NCI-H187 treated with DMSO at 0.1 percent for 48 hours (cell line): ENCODE measurements around the gene MLPH.
"Not testable (repeated sequence)": the region's sequence is repeated elsewhere in the genome, so short reads cannot be mapped to it uniquely, and the experiment has no call there.

ENCODE experiments used
- DNase-seq: peaks from one replicate; lab custom pipeline; 2025; lab: John Stamatoyannopoulos, UW

The MLPH gene

DNA sequence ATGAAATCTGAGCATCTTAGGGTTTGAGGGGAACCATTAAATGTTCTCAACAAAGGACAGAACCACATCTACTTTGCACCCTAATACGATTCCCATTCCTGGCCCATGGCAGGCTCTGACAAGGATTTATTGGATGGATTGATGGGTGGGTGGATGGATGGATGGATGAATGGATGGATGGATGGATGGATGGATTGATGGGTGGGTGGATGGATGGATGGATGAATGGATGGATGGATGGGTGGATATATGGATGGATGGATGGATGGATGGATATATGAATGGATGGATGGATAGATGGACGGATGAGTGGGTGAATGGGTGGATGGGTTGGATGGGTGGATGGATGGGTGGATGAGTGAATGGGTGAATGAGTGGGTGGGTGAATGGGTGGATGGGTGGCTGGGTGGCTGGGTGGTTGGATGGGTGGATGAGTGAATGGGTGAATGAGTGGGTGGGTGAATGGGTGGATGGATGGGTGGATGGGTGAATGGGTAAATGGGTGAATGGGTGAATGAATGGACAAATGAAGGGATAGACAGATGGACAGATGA, 29.6 kb upstream of the MLPH start:
- DNase-seq = no peak

- DNase-seq = no peak
Observed at GRCh38 chr2:237458519-237458918, 28.5 kb upstream of the MLPH start.

GRCh38 chr2:237459226-237459625, 27.8 kb upstream of the MLPH start:
- no peak for DNase-seq

DNA sequence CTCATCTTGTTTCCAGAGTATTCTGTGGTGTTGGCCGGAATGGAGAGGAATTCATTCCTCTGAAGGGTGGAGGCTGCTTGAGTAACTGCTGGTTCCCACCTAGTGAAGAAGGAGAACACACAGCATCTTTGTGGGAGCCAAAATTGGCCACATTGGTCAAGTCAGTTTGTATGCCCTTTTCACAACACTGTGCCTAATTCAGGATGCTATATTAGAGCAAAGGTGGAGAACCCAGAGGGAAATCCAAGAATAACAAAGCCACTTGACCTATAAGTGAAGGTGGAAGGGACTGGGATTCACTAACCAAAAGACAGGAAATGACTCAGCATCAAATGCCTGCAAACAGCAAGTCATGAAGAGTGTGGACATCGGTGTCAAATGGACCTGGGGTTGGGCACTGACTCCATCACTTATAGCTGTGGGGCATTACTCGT, 27.3 kb upstream of the MLPH start:
- DNase-seq = no peak

GRCh38 chr2:237464757-237465391, 22.2 kb upstream of the MLPH start:
- DNase-seq = no peak

DNA sequence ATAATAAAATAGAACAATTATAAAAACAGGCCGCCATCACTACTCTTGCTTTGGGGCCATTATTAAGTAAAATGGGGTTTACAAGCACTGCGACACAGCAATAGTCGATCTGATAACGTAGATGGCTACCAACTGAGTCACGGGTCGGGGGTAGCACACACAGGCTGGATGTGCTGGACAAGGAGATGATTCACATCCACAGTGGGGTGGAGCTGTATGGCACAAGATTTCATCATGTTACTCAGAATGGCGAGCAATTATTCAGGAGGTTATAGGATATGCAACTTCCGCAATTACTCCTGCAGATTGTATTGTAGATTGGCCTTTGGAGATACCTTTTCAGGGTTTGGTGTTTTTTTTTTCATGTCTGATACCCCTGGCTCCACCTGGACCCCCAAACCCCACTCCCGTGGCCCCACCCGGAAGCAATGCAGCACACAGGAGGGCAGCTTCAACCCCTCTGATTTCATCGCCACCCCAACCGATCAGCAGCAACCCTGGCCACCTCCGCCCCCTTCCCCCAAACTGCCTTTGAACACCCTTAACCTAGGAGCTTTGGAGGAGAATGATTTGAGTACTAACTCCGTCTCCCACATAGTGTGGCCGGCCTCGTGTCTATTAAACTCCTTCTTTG, 21.4 kb upstream of the MLPH start:
- no peak for DNase-seq

- DNase-seq = no peak
Observed at GRCh38 chr2:237466211-237466610, 20.8 kb upstream of the MLPH start.

- DNase-seq = no peak
Observed at GRCh38 chr2:237467447-237468179, 19.4 kb upstream of the MLPH start.

- DNase-seq = not testable (repeated sequence)
Observed at GRCh38 chr2:237469410-237469809, 17.6 kb upstream of the MLPH start.

GRCh38 chr2:237469849-237470248, 17.2 kb upstream of the MLPH start:
- DNase-seq = no peak

DNA sequence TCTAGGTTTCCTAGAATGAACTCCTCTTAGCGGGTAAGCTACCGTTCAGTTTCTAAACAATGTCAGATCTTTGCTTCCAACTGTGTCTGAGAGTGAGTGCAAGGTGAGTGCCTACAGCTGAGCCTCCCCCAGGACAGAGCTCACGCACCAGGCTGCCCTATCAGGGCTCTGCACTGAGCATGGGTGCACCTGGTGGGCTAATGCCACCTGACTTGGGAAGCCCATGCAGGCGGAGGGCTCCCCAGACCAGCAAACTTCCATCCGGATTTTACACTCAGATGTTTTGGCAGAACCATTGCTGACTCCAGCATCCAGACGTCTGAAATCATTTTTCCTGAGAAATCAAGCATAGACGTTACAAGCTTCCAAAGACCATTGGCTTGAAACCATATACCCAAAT, 16.1 kb upstream of the MLPH start:
- DNase-seq = no peak

- DNase-seq = no peak
Observed at GRCh38 chr2:237471438-237472186, 15.4 kb upstream of the MLPH start.

- no peak for DNase-seq
Observed at GRCh38 chr2:237472187-237472712, 14.8 kb upstream of the MLPH start.

DNA sequence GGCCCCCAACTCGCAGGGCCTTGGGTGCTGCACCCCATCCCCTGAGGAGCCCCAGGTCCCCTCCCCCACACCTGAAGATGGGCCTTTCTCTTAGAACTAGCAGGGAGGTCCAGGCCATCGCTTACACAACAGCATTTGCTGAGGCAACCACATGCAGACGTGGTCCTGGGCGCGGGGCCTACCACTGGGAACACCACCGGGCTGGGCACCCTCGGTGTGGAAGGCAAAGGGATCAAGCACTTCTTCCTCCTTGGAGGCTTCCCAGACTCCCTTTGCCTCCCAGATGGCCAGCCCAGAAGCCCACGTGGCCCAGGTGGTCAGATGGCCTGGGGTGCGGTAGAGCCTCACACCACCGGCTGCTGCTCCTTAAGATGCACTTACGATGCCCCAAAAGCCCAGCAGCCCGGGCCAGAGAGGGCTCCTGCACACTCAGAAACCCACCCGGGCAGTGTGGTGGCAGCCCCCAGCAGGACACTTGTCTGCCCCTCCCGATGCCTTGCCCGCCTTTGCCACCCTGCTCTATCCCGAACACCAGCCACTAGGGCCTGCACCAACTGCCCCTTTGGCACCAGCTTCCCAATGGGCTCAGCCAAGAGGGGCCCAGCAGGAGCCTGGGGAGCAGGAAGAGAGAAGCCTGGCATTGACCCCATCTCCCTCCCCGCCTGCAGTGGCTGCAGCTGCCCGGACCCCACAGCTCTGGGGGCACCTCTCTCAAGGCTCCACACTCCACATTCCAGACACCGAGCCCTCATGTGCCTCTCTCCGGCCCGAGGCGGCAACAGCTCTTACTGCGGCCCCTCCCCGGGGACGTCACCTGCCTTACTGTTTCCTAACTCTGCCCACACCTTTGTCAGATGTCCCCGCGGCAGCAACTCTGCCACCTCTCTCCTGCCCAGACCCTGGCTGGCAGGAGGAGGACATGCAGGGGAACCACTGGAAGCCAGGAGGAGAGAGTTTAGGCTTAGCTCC, 13.9 kb upstream of the MLPH start:
- no peak for DNase-seq

- DNase-seq = no peak
Observed at GRCh38 chr2:237473878-237474441, 13.1 kb upstream of the MLPH start.

- no peak for DNase-seq
Observed at GRCh38 chr2:237474442-237474911, 12.6 kb upstream of the MLPH start.

DNA sequence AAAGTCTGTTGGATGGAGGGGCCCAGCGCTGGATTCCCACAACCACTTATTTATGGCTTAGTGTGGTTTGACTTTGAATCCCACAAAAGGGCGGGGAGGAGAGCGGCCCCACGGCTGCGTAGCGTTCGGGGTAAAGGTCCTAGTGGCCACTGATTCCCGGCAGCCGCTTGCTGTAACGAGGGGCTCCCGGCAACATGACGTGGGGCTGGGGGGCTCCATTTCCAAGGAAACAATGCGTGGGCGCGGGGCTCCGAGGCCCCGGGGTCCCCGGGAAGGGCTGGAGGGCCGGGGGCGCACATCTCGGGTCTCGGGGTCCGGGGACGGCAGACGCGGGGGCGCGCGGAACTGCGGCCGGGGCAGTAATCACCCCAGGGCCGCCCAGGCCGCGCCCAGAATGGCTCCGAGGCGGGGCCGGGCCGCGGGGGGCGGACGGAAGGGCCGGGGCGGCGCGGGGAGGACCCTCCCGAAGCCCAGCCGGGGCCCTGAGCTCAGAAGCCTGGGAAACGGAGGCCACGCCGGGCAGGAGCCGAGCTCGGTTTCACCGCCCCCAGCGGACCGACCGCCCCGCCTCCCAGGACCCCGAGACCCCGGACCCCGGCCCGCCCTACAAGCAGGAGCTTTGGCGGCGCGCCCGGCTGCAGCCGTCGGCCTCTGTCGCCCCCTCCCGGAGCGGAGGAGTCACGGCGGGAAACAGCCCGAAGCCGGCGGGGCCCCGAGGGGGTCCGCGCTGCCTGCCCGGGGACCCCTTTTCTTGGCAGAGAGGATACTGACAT, 11.9 kb upstream of the MLPH start:
- no peak for DNase-seq

DNA sequence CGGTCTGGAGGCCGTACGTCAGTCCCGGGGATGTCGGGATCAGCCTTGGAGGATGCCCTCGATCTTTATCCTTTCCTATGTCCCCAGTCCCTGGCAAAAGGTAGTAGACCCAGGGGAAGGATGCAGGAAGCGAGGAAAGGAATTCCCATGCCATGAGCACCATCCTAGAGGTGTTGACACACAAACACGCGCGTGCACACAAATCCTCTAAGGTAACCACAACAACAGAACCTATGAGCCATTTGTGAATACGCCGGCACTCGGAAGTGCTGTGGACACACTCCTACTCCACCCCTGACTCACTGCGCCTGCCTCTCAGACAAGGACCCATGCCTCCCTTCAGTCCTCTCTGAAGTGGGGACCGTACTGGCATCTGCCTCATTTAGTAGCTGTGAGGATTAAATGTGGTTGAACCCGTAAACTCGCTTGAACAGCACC, 11.3 kb upstream of the MLPH start:
- DNase-seq = no peak

DNA sequence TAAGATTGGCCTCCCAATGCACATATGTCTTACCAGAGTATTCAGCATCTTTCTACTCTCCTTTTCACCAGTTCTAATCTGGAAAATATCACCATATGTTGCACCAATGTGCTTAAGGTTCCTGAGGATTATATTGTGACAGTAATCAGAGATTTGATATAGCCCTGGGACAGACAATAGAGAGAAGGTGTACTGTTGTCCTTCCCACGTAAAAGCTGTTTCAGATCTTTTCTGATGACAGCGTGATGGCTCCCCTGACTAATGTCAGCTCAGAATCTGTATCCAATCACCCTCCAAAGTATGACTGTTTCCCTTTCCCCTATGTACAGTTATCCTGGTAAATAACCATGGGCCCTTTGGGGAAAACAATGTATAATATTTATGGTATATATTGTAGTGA, 9.0 kb upstream of the MLPH start:
- no peak for DNase-seq

DNA sequence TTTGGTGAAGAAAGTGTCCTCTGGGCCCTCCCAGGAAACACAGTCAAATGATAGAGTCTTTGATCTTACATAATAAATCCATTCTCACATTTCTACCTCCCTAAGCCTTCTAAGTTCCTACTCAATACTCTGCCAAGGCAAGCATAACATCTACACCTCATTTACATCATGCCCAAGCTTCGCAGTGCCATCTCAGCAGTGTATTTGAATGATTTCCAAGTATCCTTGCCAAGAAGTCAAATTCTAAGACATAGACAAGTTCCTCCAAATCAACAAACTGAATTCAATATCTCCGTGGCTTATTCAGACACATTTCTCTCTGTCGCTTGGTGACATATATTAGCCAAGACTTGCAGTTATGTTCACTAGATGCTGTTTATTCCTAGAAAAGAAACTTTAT, 8.1 kb upstream of the MLPH start:
- DNase-seq = no peak
